H1 (cell line): Measurements from ENCODE around the gene PHF23. TPM values are rescaled to one million over a fixed set of nuclear protein-coding genes. Genes with fewer than 3 reads are reported as not detected.

Experiments used
- CTCF ChIA-PET: fragments of 300-600 bp; sonication (Branson Sonifier 250); formaldehyde crosslinking; loops from one replicate; lab custom pipeline; 2021; ENCODE audit not compliant: partially characterized antibody; lab: Charles Lee
- POLR2A ChIA-PET: fragments of 300-600 bp; sonication (Branson Sonifier 250); formaldehyde crosslinking; loops from one replicate; lab custom pipeline; 2021; ENCODE audit warnings: inconsistent platforms; ENCODE audit not compliant: partially characterized antibody; lab: Charles Lee
- DNase-seq, 2 experiments: peaks; one replicate each; pipeline versions ENCODE4 v3.0.0 to v3.0.0-alpha.2; 2010 to 2022; ENCODE audit warnings: low spot score in 2 of 2, low read depth in 1 of 2, mixed read lengths in 1 of 2
- FAIRE-seq: peaks from 2 replicates; lab custom pipeline; 2011; peaks lifted over from hg19 to GRCh38; lab: Jason Lieb, UNC
- H2AFZ ChIP-seq: 2 replicates; pipeline ENCODE4 v1.8.1; 2012; ENCODE audit warnings: low read length, inconsistent platforms
- H2AK5ac ChIP-seq: 2 replicates; pipeline ENCODE4 v1.6.1; 2013; ENCODE audit warnings: low read depth, low read length
- H2BK120ac ChIP-seq: replicated peaks from 2 replicates; pipeline ENCODE3; 2013; ENCODE audit warnings: low read depth, low read length, inconsistent platforms
- H2BK12ac ChIP-seq: 2 replicates; pipeline ENCODE4 v1.6.1; 2013; ENCODE audit warnings: low read depth, low read length
- H2BK15ac ChIP-seq: 2 replicates; pipeline ENCODE4 v1.6.1; 2013; ENCODE audit warnings: low read length
- H2BK20ac ChIP-seq: 2 replicates; pipeline ENCODE4 v1.6.1; 2013; ENCODE audit warnings: low read length
- H2BK5ac ChIP-seq: 2 replicates; pipeline ENCODE4 v1.6.1; 2013; ENCODE audit warnings: low read depth, low read length
- H3K14ac ChIP-seq: 2 replicates; pipeline ENCODE4 v1.6.1; 2013; ENCODE audit warnings: inconsistent platforms; ENCODE audit not compliant: insufficient read length
- H3K18ac ChIP-seq: 2 replicates; pipeline ENCODE4 v1.6.1; 2013; ENCODE audit warnings: low read length; ENCODE audit errors: extremely low read depth
- H3K23ac ChIP-seq: 2 replicates; pipeline ENCODE4 v1.6.1; 2013; ENCODE audit warnings: inconsistent platforms; ENCODE audit not compliant: insufficient read length
- H3K23me2 ChIP-seq: 2 replicates; pipeline ENCODE4 v1.6.1; 2013; ENCODE audit warnings: low read depth, low read length
- H3K27ac ChIP-seq: 2 replicates; pipeline ENCODE4 v1.6.1; 2011; ENCODE audit warnings: low read depth, low read length, inconsistent platforms
- H3K27me3 ChIP-seq, 4 experiments: replicated peaks in 1 of 4; 1 replicate in 1 of 4; 2 replicates in 3 of 4; pipeline versions ENCODE4 v1.6.1 to v1.8.1; 2011 to 2013; ENCODE audit warnings: low read length in 3 of 4, mild to moderate bottlenecking in 3 of 4, inconsistent platforms in 2 of 4, mixed read lengths in 2 of 4, moderate library complexity in 1 of 4; ENCODE audit not compliant: control insufficient read depth in 3 of 4, insufficient read depth in 3 of 4; ENCODE audit errors: extremely low read depth in 1 of 4
- H3K36me3 ChIP-seq, 4 experiments: 2 replicates each; pipeline versions ENCODE4 v1.6.1 to v1.8.1; 2011 to 2013; ENCODE audit warnings: mild to moderate bottlenecking in 4 of 4, low read length in 3 of 4, moderate library complexity in 2 of 4, control low read depth in 1 of 4, inconsistent platforms in 1 of 4; ENCODE audit not compliant: insufficient read depth in 4 of 4, control insufficient read depth in 2 of 4
- H3K4ac ChIP-seq: replicated peaks from 2 replicates; pipeline ENCODE3; 2013; ENCODE audit warnings: low read length, low read depth, mixed read lengths, inconsistent platforms; ENCODE audit not compliant: insufficient read length
- H3K4me1 ChIP-seq, 4 experiments: replicated peaks in 1 of 4; 1 replicate in 1 of 4; 2 replicates in 3 of 4; pipeline versions ENCODE4 v1.6.1 to v1.8.1; 2011 to 2013; ENCODE audit warnings: low read length in 3 of 4, inconsistent platforms in 2 of 4, mixed read lengths in 1 of 4; ENCODE audit not compliant: insufficient read depth in 4 of 4, control insufficient read depth in 3 of 4
- H3K4me2 ChIP-seq, 2 experiments: 2 replicates each; pipeline versions ENCODE4 v1.6.1 to v1.8.1; 2011 to 2013; ENCODE audit warnings: low read depth in 2 of 2, low read length in 2 of 2, control low read depth in 1 of 2, inconsistent platforms in 1 of 2, mild to moderate bottlenecking in 1 of 2; ENCODE audit not compliant: insufficient read depth in 1 of 2
- H3K4me3 ChIP-seq, 4 experiments: fragments of 200-600, 300-600 bp in 1 of 4; sonication (generic), shearing (Covaris generic), sonication (Bioruptor Twin) in 1 of 4; 2 replicates each; pipeline versions ENCODE4 v1.5.1 to v1.8.1; 2011 to 2016; ENCODE audit warnings: low read length in 4 of 4, low read depth in 3 of 4, control low read depth in 2 of 4, inconsistent platforms in 2 of 4, mild to moderate bottlenecking in 2 of 4, mixed read lengths in 1 of 4, moderate library complexity in 1 of 4; ENCODE audit not compliant: insufficient read depth in 2 of 4; ENCODE audit errors: extremely low read depth in 1 of 4
- H3K56ac ChIP-seq: replicated peaks from 2 replicates; pipeline ENCODE3; 2013; ENCODE audit warnings: low read depth, mild to moderate bottlenecking, mixed read lengths, low read length, inconsistent platforms; ENCODE audit not compliant: insufficient read length
- H3K79me1 ChIP-seq: 2 replicates; pipeline ENCODE4 v1.6.1; 2013; ENCODE audit warnings: low read depth, low read length, control low read depth
- H3K79me2 ChIP-seq, 2 experiments: 2 replicates each; pipeline versions ENCODE4 v1.6.1 to v1.8.1; 2012 to 2013; ENCODE audit warnings: low read length in 2 of 2, mild to moderate bottlenecking in 2 of 2, inconsistent platforms in 1 of 2; ENCODE audit not compliant: insufficient read depth in 2 of 2, control insufficient read depth in 1 of 2
- H3K9ac ChIP-seq, 4 experiments: replicated peaks in 1 of 4; 1 replicate in 1 of 4; 2 replicates in 3 of 4; pipeline versions ENCODE4 v1.6.1 to v1.8.1; 2011 to 2013; ENCODE audit warnings: low read depth in 3 of 4, low read length in 3 of 4, control low read depth in 2 of 4, mild to moderate bottlenecking in 2 of 4, moderate library complexity in 2 of 4, inconsistent platforms in 1 of 4; ENCODE audit errors: extremely low read depth in 1 of 4
- H3K9me3 ChIP-seq, 2 experiments: 2 replicates each; pipeline versions ENCODE4 v1.6.1 to v1.8.1; 2012 to 2013; ENCODE audit warnings: mild to moderate bottlenecking in 2 of 2, moderate library complexity in 2 of 2, control low read depth in 1 of 2, inconsistent platforms in 1 of 2, low read depth in 1 of 2, low read length in 1 of 2, mixed read lengths in 1 of 2; ENCODE audit not compliant: insufficient read depth in 2 of 2
- H4K20me1 ChIP-seq, 2 experiments: replicated peaks in 1 of 2; 2 replicates each; pipeline versions ENCODE3 to v1.8.1; 2011 to 2013; ENCODE audit warnings: inconsistent platforms in 2 of 2, low read length in 2 of 2, mild to moderate bottlenecking in 1 of 2; ENCODE audit not compliant: insufficient read depth in 2 of 2, control insufficient read depth in 1 of 2
- H4K5ac ChIP-seq: 2 replicates; pipeline ENCODE4 v1.6.1; 2013; ENCODE audit warnings: low read length, low read depth, mixed read lengths, inconsistent platforms; ENCODE audit not compliant: insufficient read length
- H4K8ac ChIP-seq: 2 replicates; pipeline ENCODE4 v1.8.0; 2013; ENCODE audit warnings: mild to moderate bottlenecking, moderate library complexity, low read length, inconsistent platforms; ENCODE audit not compliant: insufficient read depth; ENCODE audit errors: extremely low read depth
- H4K91ac ChIP-seq: replicated peaks from 2 replicates; pipeline ENCODE3; 2013; ENCODE audit warnings: low read length, mixed read lengths, inconsistent platforms; ENCODE audit not compliant: insufficient read length
- BRCA1 ChIP-seq: IDR thresholded peaks from 2 replicates; pipeline ENCODE4 v1.6.1; 2012; ENCODE audit warnings: low read depth, low read length, improper control_type of control experiment
- CEBPB ChIP-seq: IDR thresholded peaks from 2 replicates; pipeline ENCODE4 v1.6.1; 2012; ENCODE audit warnings: low read depth, low read length
- CHD2 ChIP-seq: IDR thresholded peaks from 2 replicates; pipeline ENCODE4 v1.6.1; 2012; ENCODE audit warnings: low read length, improper control_type of control experiment
- EZH2 ChIP-seq: fragments of 200-600 bp; sonication (generic); IDR thresholded peaks from 2 replicates; pipeline ENCODE4 v1.7.1; 2012; ENCODE audit warnings: low read depth, mild to moderate bottlenecking, moderate library complexity, low read length, inconsistent platforms; ENCODE audit not compliant: severe bottlenecking
- GTF2F1 ChIP-seq: IDR thresholded peaks from 2 replicates; pipeline ENCODE4 v1.6.1; 2012; ENCODE audit warnings: low read depth, low read length, improper control_type of control experiment, borderline replicate concordance
- HDAC6 ChIP-seq: IDR thresholded peaks from one replicate; pipeline ENCODE4 v1.7.1; 2012; ENCODE audit warnings: low read depth, mild to moderate bottlenecking, inconsistent platforms, low read length, moderate library complexity
- KDM4A ChIP-seq: IDR thresholded peaks from one replicate; pipeline ENCODE4 v1.7.1; 2012; ENCODE audit warnings: low read depth, mild to moderate bottlenecking, moderate library complexity, low read length, inconsistent platforms; ENCODE audit not compliant: severe bottlenecking
- KDM5A ChIP-seq: fragments of 200-600 bp; IDR thresholded peaks from 2 replicates; pipeline ENCODE4 v1.7.1; 2012; ENCODE audit warnings: mild to moderate bottlenecking, low read length, inconsistent platforms, mixed read lengths
- NRF1 ChIP-seq: IDR thresholded peaks from 2 replicates; pipeline ENCODE4 v1.6.1; 2011; ENCODE audit warnings: mild to moderate bottlenecking, low read depth, low read length, improper control_type of control experiment
- POLR2A ChIP-seq, 2 experiments: IDR thresholded peaks; 1 replicate in 1 of 2; 2 replicates in 1 of 2; pipeline ENCODE4 v1.6.1; 2011; ENCODE audit warnings: low read depth in 2 of 2, low read length in 2 of 2, mild to moderate bottlenecking in 2 of 2; ENCODE audit errors: control extremely low read depth in 1 of 2
- POU5F1 ChIP-seq: IDR thresholded peaks from 2 replicates; pipeline ENCODE4 v1.6.1; 2011; ENCODE audit warnings: low read depth, mild to moderate bottlenecking, low read length, moderate library complexity
- SAP30 ChIP-seq: fragments of 300-600 bp; sonication (generic); IDR thresholded peaks from 2 replicates; pipeline ENCODE4 v1.7.1; 2012; ENCODE audit warnings: low read length, moderate library complexity, mild to moderate bottlenecking, inconsistent platforms; ENCODE audit not compliant: insufficient read depth, insufficient replicate concordance
- SRF ChIP-seq: IDR thresholded peaks from 2 replicates; pipeline ENCODE4 v1.6.1; 2011; ENCODE audit warnings: mild to moderate bottlenecking, low read depth, low read length, moderate library complexity
- TBP ChIP-seq: IDR thresholded peaks from 2 replicates; pipeline ENCODE4 v1.6.1; 2011; ENCODE audit warnings: low read depth, low read length, improper control_type of control experiment
- ZNF274 ChIP-seq: IDR thresholded peaks from 2 replicates; pipeline ENCODE4 v1.7.0; 2012; ENCODE audit warnings: low read length, borderline replicate concordance; ENCODE audit errors: extremely low read depth
- WGBS, 2 experiments: shearing (Covaris generic) in 1 of 2; methylation state at CpG; one replicate each; pipeline versions ENCODE4 v1.1.6 to v1.1.7; 2013 to 2015; ENCODE audit warnings: low lambda C conversion rate in 2 of 2, mixed read lengths in 2 of 2, inconsistent platforms in 1 of 2, low coverage in 1 of 2, missing lambda C conversion rate in 1 of 2; ENCODE audit not compliant: insufficient replicate concordance in 2 of 2, insufficient coverage in 1 of 2, insufficient read length in 1 of 2; ENCODE audit errors: extremely low coverage in 1 of 2, missing lambda C conversion rate in 1 of 2; 5-methylcytosine and 5-hydroxymethylcytosine counted together
- polyA plus RNA-seq, 7 experiments: library from polyadenylated mRNA; depleted of rRNA in 3 of 7; stranded (reverse) in 5 of 7; unstranded in 2 of 7; fragments of >200 nt in 5 of 7; fragments of 200-250 nt in 2 of 7; gene quantifications; 1 replicate in 5 of 7; 2 replicates in 1 of 7; 4 replicates in 1 of 7; pipeline versions ENCODE4 v1.2.1 to v1.2.3, GENCODE V29; 2011 to 2013; ENCODE audit warnings: missing spikeins in 2 of 7, mixed read lengths in 2 of 7
- total RNA-seq: library from RNA; stranded (reverse); fragmentation: NEBNext Ultra II Directional; extraction: Animal tissue kit (Norgen Biotek cat#: 25700); gene quantifications from 2 replicates; pipeline ENCODE4 v1.2.1, GENCODE V29; 2021

Gene PHF23
- total and polyA plus RNA-seq, 2 of the 8 experiments (the other 6 are each of a cell fraction or from before 2014, with no cell fraction given) = 47.5 to 62.8 TPM

DNA sequence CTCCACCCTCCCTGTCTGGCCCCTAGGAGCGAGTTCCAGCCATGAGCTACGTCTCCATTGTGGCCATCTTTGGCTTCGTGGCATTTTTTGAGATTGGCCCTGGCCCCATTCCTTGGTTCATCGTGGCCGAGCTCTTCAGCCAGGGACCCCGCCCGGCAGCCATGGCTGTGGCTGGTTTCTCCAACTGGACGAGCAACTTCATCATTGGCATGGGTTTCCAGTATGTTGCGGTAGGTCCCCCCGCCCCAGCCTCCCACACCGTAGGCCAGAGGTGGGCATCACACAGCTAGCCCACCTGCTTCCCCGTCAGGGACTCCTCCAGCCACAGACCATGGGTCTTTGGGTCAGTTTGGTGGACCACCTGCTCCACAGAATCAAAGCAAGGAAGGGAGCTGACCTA, 46.4 kb upstream of the PHF23 start:
- FAIRE-seq (no peak), DNase-seq (no peak)
- H3K18ac ChIP-seq = no peak overlapping the region
- H3K79me2 ChIP-seq = no peaks in the 10 kb centered on the region
- no peak overlapping the region for H2BK15ac ChIP-seq
- H3K4me3 ChIP-seq = no peak overlapping the region
- H3K14ac ChIP-seq = no peak overlapping the region
- H2AK5ac ChIP-seq = no peak overlapping the region
- no peak overlapping the region for H4K8ac ChIP-seq
- no peak overlapping the region for H4K5ac ChIP-seq
- H3K27ac ChIP-seq = no peak overlapping the region
- 94% methylated on average over 12 of the region's 12 CpGs; no CpG with 5 or more reads in 1 of the 2 experiments for WGBS, 2 experiments
- H3K4ac ChIP-seq = no peak overlapping the region
- H3K23me2 ChIP-seq = peaks cover 10% of the 10 kb centered on the region
- H3K4me1 ChIP-seq = peaks cover 0 to 13% (median 8%) of the 10 kb centered on the region in 4 experiments; a peak in 6 of 7 replicates
- H3K23ac ChIP-seq = no peak overlapping the region
- no peak overlapping the region for H3K4me2 ChIP-seq
- H2BK120ac ChIP-seq = no peak overlapping the region
- no peak overlapping the region for H4K91ac ChIP-seq
- no peak overlapping the region for H3K9ac ChIP-seq
- no peaks in the 10 kb centered on the region for H3K9me3 ChIP-seq
- CTCF ChIA-PET = interaction anchor here (0.6 to 3.7 kb wide), 8 partner anchors 11 to 535 kb away, joined by 3 to 17 read pairs (median 4); no protein-coding TSS in a partner anchor
- POLR2A ChIA-PET = interaction anchor here (0.6 to 4.0 kb wide), 13 partner anchors 8 to 58 kb away, joined by 3 to 22 read pairs (median 7); partner anchors contain the start of genes ACAP1, DVL2 and GPS2
- no peaks in the 10 kb centered on the region for H3K79me1 ChIP-seq
- H2BK5ac ChIP-seq = no peak overlapping the region
- H2BK12ac ChIP-seq = no peak overlapping the region
- H3K27me3 ChIP-seq = peaks cover 0 to 13% (median 7%) of the 10 kb centered on the region in 4 experiments; a peak in 6 of 7 replicates
- no peak overlapping the region for H2BK20ac ChIP-seq
- peaks cover 0 to 7% of the 10 kb centered on the region in 2 experiments for H4K20me1 ChIP-seq
- H3K36me3 ChIP-seq = peaks cover 0 to 6% (median 3%) of the 10 kb centered on the region in 4 experiments; a peak in 3 of 8 replicates
- H3K56ac ChIP-seq = no peak overlapping the region
- H2AFZ ChIP-seq = no peak overlapping the region
- TF ChIP-seq KDM5A (no peak), BRCA1 (no peak), GTF2F1 (no peak), NRF1 (no peak), POLR2A (IDR thresholded peaks at IDR 0.05; ENCODE audit: control extremely low read depth in 1 of 2, low read depth in 2 of 2, low read length in 2 of 2) (no peak), ZNF274 (no peak), POU5F1 (no peak), CEBPB (no peak), SAP30 (no peak), CHD2 (no peak), KDM4A (no peak), HDAC6 (no peak), EZH2 (no peak), TBP (no peak), SRF (no peak)
